ENCODE measurements around the gene SLC6A3.
"Not testable (repeated sequence)": the region's sequence is repeated elsewhere in the genome, so short reads cannot be mapped to it uniquely, and the experiment has no call there.

The SLC6A3 gene

GRCh38 chr5:1459435-1459834 lies 14.2 kb upstream of the SLC6A3 start:
- not testable (repeated sequence) for H3K18ac ChIP-seq (ENCODE audit: low read length); H3K23ac ChIP-seq (ENCODE audit: low read length); H3K79me2 ChIP-seq (ENCODE audit: control insufficient read depth, insufficient read depth, low read length); H4K5ac ChIP-seq (ENCODE audit: low read length); H4K8ac ChIP-seq (ENCODE audit: low read depth, low read length); H2BK5ac ChIP-seq (ENCODE audit: low read length); H3K4me3 ChIP-seq (ENCODE audit: low read length); H3K4me1 ChIP-seq (ENCODE audit: control insufficient read depth, low read depth, low read length); H2BK15ac ChIP-seq (replicated peaks; ENCODE audit: low read depth); H3K79me1 ChIP-seq (ENCODE audit: low read length); H2BK120ac ChIP-seq (ENCODE audit: low read depth, low read length); H3K9ac ChIP-seq (ENCODE audit: low read length); H3K27ac ChIP-seq (ENCODE audit: low read depth, low read length); H3K4me2 ChIP-seq (ENCODE audit: low read length); DNase-seq; H2AK5ac ChIP-seq (ENCODE audit: low read length); H3K27me3 ChIP-seq (ENCODE audit: insufficient read depth, low read length, poor library complexity); H3K4ac ChIP-seq (ENCODE audit: low read depth, low read length); H3K56ac ChIP-seq (ENCODE audit: low read length)
- no CpG with 5 or more reads among the region's 2 CpGs for WGBS (ENCODE audit: extremely low coverage, insufficient coverage, low lambda C conversion rate)
- peaks cover 22% of the 10 kb centered on the region for H3K36me3 ChIP-seq (ENCODE audit: control insufficient read depth, insufficient read depth, low read length)

DNA sequence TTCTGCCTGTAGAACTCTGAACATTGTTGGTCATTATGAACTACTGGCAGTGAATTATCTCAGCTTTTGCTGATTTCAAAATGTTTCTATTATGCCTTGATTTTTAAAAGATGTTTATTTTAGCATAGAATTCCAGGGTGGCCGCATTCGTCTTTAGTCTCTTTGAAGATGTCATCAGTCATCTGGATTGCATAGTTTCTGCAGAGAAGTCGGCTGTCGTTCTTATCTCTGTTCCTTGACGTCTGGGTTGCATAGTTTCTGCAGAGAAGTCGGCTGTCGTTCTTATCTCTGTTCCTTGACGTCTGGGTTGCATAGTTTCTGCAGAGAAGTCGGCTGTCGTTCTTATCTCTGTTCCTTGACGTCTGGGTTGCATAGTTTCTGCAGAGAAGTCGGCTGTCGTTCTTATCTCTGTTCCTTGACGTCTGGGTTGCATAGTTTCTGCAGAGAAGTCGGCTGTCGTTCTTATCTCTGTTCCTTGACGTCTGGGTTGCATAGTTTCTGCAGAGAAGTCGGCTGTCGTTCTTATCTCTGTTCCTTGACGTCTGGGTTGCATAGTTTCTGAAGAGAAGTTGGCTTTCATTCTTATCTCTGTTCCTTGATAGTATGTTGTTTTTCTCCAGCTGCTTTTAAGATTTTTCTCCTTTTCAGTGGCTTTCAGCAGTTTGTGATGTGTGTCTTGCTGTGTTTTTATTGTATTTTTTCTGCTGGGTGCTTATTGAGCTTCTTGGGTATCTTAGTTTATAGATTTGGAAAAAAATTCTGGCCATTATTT lies 11.1 kb upstream of the SLC6A3 start:
- not testable (repeated sequence) for H2AK5ac ChIP-seq (ENCODE audit: low read length); H3K56ac ChIP-seq (ENCODE audit: low read length); H2BK120ac ChIP-seq (ENCODE audit: low read depth, low read length); H3K4ac ChIP-seq (ENCODE audit: low read depth, low read length); DNase-seq; H3K4me2 ChIP-seq (ENCODE audit: low read length); H3K79me2 ChIP-seq (ENCODE audit: control insufficient read depth, insufficient read depth, low read length); H4K8ac ChIP-seq (ENCODE audit: low read depth, low read length); H3K9ac ChIP-seq (ENCODE audit: low read length); H3K18ac ChIP-seq (ENCODE audit: low read length); H3K4me3 ChIP-seq (ENCODE audit: low read length); H2BK5ac ChIP-seq (ENCODE audit: low read length); H3K79me1 ChIP-seq (ENCODE audit: low read length); H3K27me3 ChIP-seq (ENCODE audit: insufficient read depth, low read length, poor library complexity); H3K27ac ChIP-seq (ENCODE audit: low read depth, low read length); H4K5ac ChIP-seq (ENCODE audit: low read length); H3K23ac ChIP-seq (ENCODE audit: low read length); H2BK15ac ChIP-seq (replicated peaks; ENCODE audit: low read depth); H3K4me1 ChIP-seq (ENCODE audit: control insufficient read depth, low read depth, low read length)
- whole genome bisulfite sequencing (ENCODE audit: extremely low coverage, insufficient coverage, low lambda C conversion rate) = no CpG with 5 or more reads among the region's 20 CpGs
- H3K36me3 ChIP-seq (ENCODE audit: control insufficient read depth, insufficient read depth, low read length) = peaks cover 16% of the 10 kb centered on the region

DNA sequence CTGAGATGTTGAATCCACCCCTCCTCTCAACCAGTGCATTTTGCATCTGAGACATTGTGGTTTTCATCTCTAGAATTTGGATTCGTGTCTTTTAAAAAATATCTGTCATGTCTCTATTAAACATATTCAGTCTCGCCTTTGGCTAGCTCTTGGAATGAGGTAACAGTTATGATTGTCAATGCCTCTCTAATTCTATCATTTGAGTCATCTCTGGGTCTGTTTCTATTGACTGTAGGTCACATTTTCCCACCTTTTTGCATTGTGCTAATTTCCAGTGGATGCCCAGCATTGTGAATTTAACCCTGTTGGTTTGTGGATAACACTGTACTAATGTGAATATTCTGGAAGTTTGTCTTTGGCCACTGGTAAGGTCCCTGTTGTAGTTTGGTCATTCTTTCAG lies 8.4 kb upstream of the SLC6A3 start:
- H2AK5ac ChIP-seq (ENCODE audit: low read length) = no peak overlapping the region
- no peak overlapping the region for H3K23ac ChIP-seq (ENCODE audit: low read length)
- H3K4me3 ChIP-seq (ENCODE audit: low read length) = no peak overlapping the region
- H3K4me2 ChIP-seq (ENCODE audit: low read length) = no peak overlapping the region
- no peak for DNase-seq
- no CpG with 5 or more reads among the region's 2 CpGs for WGBS (ENCODE audit: extremely low coverage, insufficient coverage, low lambda C conversion rate)
- no peak overlapping the region for H3K27ac ChIP-seq (ENCODE audit: low read depth, low read length)
- no peaks in the 10 kb centered on the region for H3K4me1 ChIP-seq (ENCODE audit: control insufficient read depth, low read depth, low read length)
- H3K9ac ChIP-seq (ENCODE audit: low read length) = no peak overlapping the region
- no peaks in the 10 kb centered on the region for H3K27me3 ChIP-seq (ENCODE audit: insufficient read depth, low read length, poor library complexity)
- peaks cover 6% of the 10 kb centered on the region for H3K36me3 ChIP-seq (ENCODE audit: control insufficient read depth, insufficient read depth, low read length)
- H2BK15ac ChIP-seq (replicated peaks; ENCODE audit: low read depth) = no peak overlapping the region
- H3K79me2 ChIP-seq (ENCODE audit: control insufficient read depth, insufficient read depth, low read length) = no peaks in the 10 kb centered on the region
- H3K56ac ChIP-seq (ENCODE audit: low read length) = no peak overlapping the region
- H3K18ac ChIP-seq (ENCODE audit: low read length) = no peak overlapping the region
- no peaks in the 10 kb centered on the region for H3K79me1 ChIP-seq (ENCODE audit: low read length)
- H4K8ac ChIP-seq (ENCODE audit: low read depth, low read length) = no peak overlapping the region
- H2BK120ac ChIP-seq (ENCODE audit: low read depth, low read length) = no peak overlapping the region
- H4K5ac ChIP-seq (ENCODE audit: low read length) = no peak overlapping the region
- no peak overlapping the region for H2BK5ac ChIP-seq (ENCODE audit: low read length)
- H3K4ac ChIP-seq (ENCODE audit: low read depth, low read length) = no peak overlapping the region

DNA sequence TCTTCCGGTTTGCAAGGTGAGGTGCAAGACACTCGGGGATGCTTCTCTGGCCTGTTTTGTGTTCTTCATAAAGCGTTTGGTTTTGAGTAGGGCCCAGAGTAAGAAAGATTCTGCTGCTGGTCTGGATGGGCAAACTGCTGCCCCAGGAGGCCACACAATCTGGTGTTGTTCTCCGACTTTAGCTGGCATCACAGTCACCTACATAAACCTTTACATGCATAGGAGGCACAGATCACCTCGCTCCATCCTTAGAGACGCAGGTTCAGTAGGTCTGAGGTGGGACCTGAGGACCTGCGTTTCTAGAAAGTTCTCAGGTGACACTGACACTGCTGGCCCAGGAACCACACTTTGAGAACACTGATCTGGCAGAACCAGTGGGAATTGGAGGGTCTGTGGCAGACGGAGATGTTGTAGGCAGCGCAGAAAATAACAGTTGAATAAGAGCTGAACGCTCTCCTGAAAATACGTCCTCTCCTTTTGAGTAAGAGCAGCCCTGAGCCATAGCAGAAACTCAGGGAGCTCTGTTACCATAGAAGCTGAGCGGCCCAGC lies 3.9 kb upstream of the SLC6A3 start:
- no peaks in the 10 kb centered on the region for H3K4me1 ChIP-seq (ENCODE audit: control insufficient read depth, low read depth, low read length)
- H2AK5ac ChIP-seq (ENCODE audit: low read length) = no peak overlapping the region
- no peaks in the 10 kb centered on the region for H3K79me2 ChIP-seq (ENCODE audit: control insufficient read depth, insufficient read depth, low read length)
- no peak overlapping the region for H3K4me3 ChIP-seq (ENCODE audit: low read length)
- H2BK15ac ChIP-seq (replicated peaks; ENCODE audit: low read depth) = no peak overlapping the region
- no peak overlapping the region for H4K5ac ChIP-seq (ENCODE audit: low read length)
- H3K4ac ChIP-seq (ENCODE audit: low read depth, low read length) = no peak overlapping the region
- H3K79me1 ChIP-seq (ENCODE audit: low read length) = no peaks in the 10 kb centered on the region
- H3K4me2 ChIP-seq (ENCODE audit: low read length) = no peak overlapping the region
- WGBS (ENCODE audit: extremely low coverage, insufficient coverage, low lambda C conversion rate) = no CpG with 5 or more reads among the region's 12 CpGs
- H4K8ac ChIP-seq (ENCODE audit: low read depth, low read length) = no peak overlapping the region
- H3K18ac ChIP-seq (ENCODE audit: low read length) = no peak overlapping the region
- no peaks in the 10 kb centered on the region for H3K36me3 ChIP-seq (ENCODE audit: control insufficient read depth, insufficient read depth, low read length)
- no peak for DNase-seq
- no peak overlapping the region for H3K56ac ChIP-seq (ENCODE audit: low read length)
- H2BK5ac ChIP-seq (ENCODE audit: low read length) = no peak overlapping the region
- H3K27me3 ChIP-seq (ENCODE audit: insufficient read depth, low read length, poor library complexity) = peaks cover 27% of the 10 kb centered on the region
- no peak overlapping the region for H3K9ac ChIP-seq (ENCODE audit: low read length)
- no peak overlapping the region for H3K23ac ChIP-seq (ENCODE audit: low read length)
- H3K27ac ChIP-seq (ENCODE audit: low read depth, low read length) = no peak overlapping the region
- no peak overlapping the region for H2BK120ac ChIP-seq (ENCODE audit: low read depth, low read length)

DNA sequence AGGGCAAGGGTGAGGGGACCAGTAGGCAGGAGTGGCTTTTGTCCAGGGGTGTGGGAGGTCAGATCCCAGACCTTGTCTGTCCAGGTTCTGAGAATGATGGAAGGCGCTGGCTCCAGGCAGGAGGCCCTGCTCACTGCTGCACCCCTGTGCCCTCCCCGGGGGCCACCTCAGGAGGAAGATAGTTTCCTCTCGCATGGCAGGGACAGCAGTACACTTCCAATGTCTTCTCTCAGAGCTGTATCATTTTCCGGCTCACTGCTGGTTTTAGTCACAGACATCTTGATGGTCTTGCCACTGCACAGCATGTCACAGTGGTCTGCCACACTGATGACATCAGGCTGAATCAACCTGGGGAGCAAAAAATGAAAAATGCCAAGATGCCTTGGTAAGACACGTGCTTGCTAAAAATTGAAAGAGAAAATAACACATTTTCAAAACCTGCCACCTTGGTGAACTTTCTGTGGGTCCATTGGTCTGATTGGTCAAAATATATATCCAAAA lies 3.3 kb upstream of the SLC6A3 start:
- Histone ChIP-seq H3K36me3 (ENCODE audit: control insufficient read depth, insufficient read depth, low read length) (no peaks in the 10 kb centered on the region), H3K4me2 (ENCODE audit: low read length) (no peak overlapping the region), H3K9ac (ENCODE audit: low read length) (no peak overlapping the region), H2BK5ac (ENCODE audit: low read length) (no peak overlapping the region), H3K27me3 (ENCODE audit: insufficient read depth, low read length, poor library complexity) (peaks cover 29% of the 10 kb centered on the region), H3K79me1 (ENCODE audit: low read length) (no peaks in the 10 kb centered on the region), H2BK120ac (ENCODE audit: low read depth, low read length) (no peak overlapping the region), H3K4ac (ENCODE audit: low read depth, low read length) (no peak overlapping the region), H3K27ac (ENCODE audit: low read depth, low read length) (no peak overlapping the region), H3K56ac (ENCODE audit: low read length) (no peak overlapping the region), H3K79me2 (ENCODE audit: control insufficient read depth, insufficient read depth, low read length) (no peaks in the 10 kb centered on the region), H2AK5ac (ENCODE audit: low read length) (no peak overlapping the region), H4K8ac (ENCODE audit: low read depth, low read length) (no peak overlapping the region), H3K4me3 (ENCODE audit: low read length) (no peak overlapping the region), H2BK15ac (replicated peaks; ENCODE audit: low read depth) (no peak overlapping the region), H3K4me1 (ENCODE audit: control insufficient read depth, low read depth, low read length) (no peaks in the 10 kb centered on the region), H4K5ac (ENCODE audit: low read length) (no peak overlapping the region), H3K23ac (ENCODE audit: low read length) (no peak overlapping the region), H3K18ac (ENCODE audit: low read length) (no peak overlapping the region)
- no CpG with 5 or more reads among the region's 5 CpGs for WGBS (ENCODE audit: extremely low coverage, insufficient coverage, low lambda C conversion rate)
- DNase-seq = no peak

Data from mesendoderm (in vitro differentiated cells).